Endometrial microvascular endothelial cells (primary cell): Measurements from ENCODE around the gene CREB3L2. TPM values are rescaled to one million over a fixed set of nuclear protein-coding genes. Genes with fewer than 3 reads are reported as not detected.
"Not testable (repeated sequence)": the region's sequence is repeated elsewhere in the genome, so short reads cannot be mapped to it uniquely, and the experiment has no call there.

ENCODE experiments used
- in situ Hi-C: cut with HindIII; loops from 2 replicates; pipeline ENCODE4 v1.10.0; 2017; ENCODE audit warnings: low sequenced_read_pairs, low pct_unique_long_range_greater_than_20kb; ENCODE audit errors: inconsistent ontology term
- total RNA-seq: library from RNA; depleted of rRNA; stranded (reverse); fragments of >200 nt; gene quantifications from one replicate; pipeline ENCODE4 v1.2.3, GENCODE V29; 2015; ENCODE audit errors: inconsistent ontology term

The CREB3L2 gene, protein sequence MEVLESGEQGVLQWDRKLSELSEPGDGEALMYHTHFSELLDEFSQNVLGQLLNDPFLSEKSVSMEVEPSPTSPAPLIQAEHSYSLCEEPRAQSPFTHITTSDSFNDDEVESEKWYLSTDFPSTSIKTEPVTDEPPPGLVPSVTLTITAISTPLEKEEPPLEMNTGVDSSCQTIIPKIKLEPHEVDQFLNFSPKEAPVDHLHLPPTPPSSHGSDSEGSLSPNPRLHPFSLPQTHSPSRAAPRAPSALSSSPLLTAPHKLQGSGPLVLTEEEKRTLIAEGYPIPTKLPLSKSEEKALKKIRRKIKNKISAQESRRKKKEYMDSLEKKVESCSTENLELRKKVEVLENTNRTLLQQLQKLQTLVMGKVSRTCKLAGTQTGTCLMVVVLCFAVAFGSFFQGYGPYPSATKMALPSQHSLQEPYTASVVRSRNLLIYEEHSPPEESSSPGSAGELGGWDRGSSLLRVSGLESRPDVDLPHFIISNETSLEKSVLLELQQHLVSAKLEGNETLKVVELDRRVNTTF
- total RNA-seq: 38.9 TPM

DNA sequence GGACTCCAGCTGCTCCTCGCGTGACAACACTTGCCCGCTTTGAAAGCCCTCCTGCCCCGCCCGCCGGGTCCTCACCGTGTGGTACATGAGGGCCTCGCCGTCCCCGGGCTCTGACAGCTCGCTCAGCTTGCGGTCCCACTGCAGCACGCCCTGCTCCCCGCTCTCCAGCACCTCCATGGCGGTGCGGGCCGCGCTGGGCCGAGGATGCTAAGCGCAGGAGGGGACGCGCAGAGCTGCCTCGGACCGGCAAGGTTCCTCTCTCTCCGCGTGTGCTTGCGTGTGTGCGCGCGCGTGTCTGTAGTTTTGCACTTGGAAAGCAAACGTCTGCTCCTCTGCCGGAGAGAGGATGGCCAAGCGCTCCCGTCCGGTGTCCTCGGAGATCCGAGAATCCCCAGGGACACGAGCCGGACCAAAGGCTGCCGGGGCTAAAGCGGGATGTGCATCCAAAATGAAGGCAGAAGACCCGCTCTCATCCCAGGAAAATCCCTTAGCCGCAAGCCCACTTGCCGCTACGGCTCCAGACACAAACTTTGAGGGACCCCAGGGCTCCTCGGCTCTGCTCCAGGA, at the start of gene CREB3L2:
TSS of gene CREB3L2 (minus strand) at position 558 of the 567 bp plus-strand sequence. CDS start at position 177, 381 bp downstream.
- in situ Hi-C loops: no loop called here

DNA sequence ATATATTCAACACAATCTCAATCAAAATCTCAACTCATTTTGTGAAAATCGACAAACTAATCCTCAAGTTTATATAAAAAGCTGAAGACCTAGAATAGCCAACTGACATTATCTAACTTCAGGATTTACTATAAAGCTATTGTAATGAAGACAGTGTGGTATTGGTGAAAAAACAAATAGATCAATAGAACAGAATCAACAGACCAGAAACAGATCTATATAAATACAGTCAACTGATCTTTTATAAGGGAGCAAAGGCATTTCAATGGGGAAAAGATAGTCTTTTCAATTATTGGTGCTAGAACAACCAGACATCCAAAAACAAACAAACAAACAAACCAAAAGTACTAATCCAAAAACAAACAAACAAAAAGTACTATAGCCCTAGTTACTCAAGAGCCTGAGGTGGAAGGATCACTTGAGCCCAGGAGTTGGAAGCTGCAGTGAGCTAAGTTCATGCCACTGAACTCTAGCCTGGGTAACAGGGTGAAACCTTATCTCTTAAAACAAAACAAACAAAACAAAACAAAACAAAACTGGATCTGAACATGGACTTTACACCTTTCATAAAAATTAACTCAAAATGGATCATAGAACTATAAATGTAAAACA, 47.7 kb upstream of the CREB3L2 start:
- in situ Hi-C loops: no loop called here

DNA sequence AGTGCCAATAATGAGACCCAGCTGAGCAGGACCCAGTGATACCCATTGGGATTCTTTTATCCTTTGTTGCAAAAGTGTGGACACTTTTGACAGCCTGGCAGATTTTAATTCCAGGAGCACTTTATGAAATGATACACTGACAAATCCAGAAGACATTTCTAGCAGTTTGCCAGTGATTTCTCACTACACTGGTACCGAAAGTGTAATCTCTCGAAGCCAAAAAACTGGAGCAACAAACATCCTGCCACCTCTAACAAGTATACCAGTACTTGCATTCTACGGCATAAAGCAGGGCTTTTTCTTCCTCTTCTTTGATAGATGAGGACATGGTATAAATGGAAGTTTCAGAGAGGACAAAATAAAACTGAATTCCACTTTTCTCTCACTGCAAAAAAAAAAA, 46.0 kb upstream of the CREB3L2 start:
- in situ Hi-C loops: no loop called here

DNA sequence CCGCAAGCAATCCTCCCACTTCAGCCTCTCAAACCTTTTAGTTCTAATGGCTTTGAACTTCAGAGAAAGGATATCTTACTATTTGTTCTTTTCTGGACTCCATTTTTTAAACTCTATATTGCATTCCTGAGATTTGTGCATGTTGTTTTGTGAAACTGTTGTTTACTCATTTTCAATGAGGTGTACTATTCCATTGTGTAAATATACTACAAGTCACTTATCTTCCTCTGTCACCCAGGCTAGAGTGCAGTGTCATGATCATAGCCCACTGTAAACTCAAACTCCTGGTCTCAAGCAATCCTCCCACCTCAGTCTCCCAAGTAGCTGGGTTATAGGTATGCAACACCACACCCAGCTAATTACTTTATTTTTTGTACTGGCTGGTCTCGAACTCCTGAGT, 43.0 kb upstream of the CREB3L2 start:
- in situ Hi-C loops: no loop called here

DNA sequence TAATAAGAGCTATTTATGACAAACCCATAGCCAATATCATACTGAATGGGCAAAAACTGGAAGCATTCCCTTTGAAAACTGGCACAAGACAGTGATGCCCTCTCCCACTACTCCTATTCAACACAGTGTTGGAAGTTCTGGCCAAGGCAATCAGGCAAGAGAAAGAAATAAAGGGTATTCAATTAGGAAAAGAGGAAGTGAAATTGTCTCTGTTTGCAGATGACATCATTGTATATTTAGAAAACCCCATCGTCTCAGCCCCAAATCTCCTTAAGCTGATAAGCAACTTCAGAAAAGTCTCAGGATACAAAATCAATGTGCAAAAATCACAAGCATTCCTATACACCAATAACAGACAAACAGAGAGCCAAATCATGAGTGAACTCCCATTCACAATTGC, 38.2 kb upstream of the CREB3L2 start:
- in situ Hi-C loops: not testable (repeated sequence)

DNA sequence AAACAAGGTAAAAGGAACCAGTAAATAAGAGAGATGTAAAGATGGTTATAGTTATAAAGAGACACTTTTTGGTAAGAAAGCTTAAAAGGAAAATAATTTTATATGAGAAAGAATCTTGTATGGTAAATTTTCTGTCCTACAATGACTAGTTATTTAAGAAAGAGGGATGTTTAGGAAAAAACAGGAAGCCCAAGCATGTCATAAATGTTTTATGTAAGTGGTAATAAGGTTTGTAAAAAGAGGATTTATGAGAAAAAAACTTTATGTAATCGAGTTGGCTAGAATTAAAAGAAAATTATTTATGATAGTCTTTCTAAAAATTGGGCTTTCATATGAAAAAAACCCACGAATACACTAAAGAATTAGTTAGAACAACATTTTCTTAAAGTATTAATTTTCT, 34.2 kb upstream of the CREB3L2 start:
- in situ Hi-C loops: no loop called here

DNA sequence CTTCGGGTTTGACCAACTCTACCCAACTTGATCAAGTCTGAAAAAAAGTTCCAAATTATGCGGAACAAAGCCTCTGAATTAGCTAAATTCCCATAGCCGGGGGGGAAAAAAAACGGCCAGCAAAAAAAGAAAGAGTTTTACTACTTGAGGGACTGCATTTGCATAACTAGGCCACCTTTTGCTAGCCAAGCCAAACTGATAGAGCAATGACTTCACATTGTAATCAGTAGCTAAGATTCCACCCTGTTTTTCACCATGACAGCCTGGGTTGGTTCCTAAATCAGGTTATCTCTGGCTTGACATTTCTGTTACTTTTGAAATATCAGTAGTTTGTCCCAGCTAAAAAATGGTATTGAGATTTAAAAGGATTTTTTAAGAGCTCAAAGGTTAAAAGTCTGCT, 31.4 kb upstream of the CREB3L2 start:
- in situ Hi-C loops: no loop called here

DNA sequence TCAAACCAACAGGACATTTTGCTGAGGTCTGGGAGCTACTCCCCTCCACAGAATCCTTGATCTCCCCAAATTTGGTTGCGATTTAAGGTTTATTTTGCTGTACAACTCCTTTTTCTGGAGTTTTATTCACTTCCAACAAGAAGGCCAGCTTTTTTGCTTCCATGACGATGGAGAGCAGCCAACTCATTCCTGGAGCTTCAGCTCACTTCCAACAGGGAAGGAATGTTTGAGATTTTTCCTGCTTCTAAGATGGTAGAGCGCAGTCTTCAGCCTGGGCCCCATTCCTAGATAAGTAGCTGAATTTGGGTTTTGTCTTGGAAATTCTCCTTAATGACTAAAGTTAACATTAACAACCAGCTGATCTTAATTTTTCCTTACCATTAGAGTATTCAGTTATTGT, 30.9 kb upstream of the CREB3L2 start:
- in situ Hi-C loops: no loop called here

DNA sequence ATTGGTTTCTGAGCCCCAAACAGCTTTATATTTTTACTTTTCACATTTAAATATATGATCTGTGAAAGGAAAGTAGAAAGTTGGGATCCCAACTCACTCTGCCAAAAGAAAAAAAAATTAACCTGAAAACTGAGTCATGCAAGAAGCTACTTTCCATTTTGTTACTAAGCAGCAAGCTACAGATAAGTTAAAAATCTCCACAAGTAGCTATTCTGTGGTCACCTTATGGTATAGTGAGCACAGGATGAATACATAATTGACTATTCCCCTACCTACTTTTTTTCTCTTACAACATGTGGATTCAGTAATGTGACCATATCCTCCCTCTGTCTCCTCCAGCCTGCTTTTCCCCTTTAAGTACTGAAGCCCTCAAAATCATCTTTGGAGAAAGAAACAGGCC, 30.3 kb upstream of the CREB3L2 start:
- in situ Hi-C loops: no loop called here

DNA sequence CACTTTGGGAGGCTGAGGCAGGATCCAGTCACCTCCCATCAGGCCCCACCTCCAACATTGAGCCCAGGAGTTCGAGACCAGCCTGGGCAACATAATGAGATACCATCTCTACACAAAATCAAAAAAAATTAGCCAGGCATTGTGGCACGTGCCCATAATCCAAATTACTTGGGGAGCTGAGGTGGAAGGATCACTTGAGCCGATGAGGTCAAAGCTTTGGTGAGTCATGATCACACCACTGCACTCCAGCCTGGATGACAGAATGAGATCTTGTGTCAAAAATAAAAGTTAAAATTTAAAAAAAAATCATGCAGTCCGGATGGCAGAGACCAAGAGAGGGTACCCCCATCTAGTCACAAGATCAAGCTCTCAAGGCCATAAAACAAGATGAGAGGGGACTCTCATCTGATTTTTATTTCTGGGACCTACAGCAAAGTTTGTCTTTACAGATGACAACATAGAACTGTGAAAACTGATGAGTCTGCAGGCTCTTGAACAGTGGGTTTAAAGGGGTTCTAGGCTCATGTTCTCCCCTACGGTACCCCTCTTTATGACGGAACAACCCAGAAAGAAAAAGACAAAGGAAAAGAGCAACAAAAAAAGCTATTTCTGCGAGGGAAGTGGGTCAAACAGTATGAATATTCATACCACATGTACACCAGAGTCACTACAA, 28.9 kb upstream of the CREB3L2 start:
- in situ Hi-C loops: no loop called here

DNA sequence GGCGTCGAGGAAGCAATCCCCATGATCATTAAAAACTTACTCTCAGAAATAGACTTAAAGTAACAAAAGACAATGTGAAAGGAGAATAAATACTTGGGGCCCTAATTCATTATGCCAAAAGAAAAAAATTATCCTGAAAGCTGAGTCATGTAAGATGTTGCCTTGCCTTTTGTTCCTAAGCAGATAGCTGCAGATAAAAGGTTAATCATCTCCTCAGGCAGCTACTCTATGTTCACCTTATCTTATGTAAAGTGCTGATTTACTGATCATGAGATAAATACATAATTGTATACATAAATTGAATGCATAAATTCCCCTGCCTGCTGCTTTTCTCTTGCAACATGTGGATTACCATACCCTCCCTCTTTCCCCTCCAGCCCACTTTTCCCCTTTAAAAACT, 28.1 kb upstream of the CREB3L2 start:
- in situ Hi-C loops: no loop called here

DNA sequence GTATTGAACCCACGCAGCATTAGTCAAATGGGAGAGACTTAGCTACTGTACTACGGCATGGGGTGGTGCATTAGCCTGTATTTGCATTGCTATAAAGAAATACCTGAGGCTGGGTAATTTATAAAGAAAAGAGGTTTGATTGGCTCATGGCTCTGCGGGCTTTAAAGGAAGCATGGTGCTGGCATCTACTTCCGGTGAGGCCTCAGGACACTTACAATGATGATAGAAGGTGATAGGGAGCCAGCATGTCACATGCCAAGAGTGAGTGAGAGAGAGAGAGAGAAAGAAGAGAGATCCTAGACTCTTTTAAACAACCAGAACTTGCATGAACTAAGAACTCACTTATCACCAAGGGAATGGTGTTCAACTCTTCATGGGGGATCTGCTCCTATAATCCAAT, 27.2 kb upstream of the CREB3L2 start:
- in situ Hi-C loops: no loop called here

DNA sequence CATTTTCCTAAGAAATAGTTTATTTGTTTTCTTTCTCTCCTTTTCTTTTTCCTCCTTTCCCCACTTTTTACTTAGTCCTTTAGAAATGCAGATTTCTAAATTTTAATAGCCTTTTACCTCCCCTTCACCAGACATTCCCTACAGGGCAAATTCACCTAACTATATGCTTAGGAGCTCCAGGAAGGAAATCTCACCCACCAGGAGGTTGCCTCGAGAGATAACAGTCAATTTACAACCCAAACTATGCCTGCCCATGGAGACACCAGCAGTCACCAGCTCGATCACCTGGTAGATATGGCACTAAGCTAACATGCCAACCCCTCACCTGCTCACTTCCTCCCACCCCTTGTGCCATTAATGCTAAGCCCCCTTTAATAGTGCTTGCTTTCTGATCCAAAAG, 25.2 kb upstream of the CREB3L2 start:
- in situ Hi-C loops: no loop called here

DNA sequence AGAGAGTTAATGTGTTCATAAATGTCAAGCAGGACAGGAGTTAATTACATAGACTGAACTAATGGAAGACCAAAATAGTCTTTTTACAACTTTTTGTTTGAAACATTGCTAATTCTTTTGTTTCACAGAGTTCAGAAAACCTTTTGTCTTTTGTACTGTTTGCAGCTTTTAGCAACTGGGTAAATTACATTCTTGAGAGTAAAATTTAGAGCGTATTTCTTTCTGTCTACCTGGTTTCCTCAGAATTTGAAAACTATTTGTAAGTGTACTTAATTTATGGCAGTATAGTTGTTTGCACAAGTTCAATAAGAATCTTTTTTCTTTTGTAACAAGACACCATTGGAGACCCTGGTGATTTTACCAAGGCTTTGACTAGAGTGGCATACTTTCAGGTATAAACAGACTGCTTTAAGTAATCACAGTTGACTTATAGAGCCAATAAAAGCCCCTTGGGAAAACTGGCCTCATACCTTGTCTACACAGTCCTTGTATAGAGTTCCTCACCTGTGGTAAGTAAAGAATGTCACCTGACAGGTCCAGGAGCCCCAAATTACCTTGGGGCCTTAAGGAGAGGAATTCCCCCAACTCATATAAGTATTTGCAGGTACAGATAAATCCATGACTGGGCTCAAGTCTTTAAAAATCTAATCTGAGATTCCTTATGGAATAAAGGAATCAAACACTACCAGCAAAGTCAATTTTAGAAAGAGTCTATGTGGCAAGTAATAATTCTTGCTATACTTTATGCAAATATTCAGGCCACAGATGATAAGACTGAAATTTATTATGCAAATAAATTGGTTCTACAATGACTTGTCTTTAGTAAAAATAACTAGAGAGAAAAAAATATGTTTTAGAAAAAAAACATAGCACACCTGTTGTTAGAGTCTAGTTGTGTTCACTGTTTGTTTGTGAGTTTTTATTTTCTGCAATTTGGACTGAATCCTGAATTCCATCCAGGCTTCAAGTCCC, 23.6 kb upstream of the CREB3L2 start:
- in situ Hi-C loops: no loop called here

DNA sequence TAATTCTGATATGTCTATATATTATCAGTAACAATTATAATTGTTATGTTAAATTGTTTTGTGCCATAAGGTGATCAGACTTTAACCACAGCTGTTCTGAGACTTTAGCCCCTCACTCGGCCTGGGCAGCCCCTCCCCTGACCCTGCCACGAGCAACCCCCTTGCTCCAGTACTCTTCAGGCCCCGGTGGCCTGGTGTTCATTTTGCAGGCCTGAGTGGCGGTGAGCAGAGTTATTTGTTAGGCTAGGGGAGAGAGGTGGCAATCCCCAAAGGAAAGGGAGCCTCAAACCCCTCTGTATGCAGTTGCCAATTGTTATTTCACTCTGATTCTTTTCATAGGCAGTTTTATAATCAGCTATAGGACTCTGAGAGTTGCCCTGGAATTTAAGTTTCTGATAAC, 22.9 kb upstream of the CREB3L2 start:
- in situ Hi-C loops: no loop called here

DNA sequence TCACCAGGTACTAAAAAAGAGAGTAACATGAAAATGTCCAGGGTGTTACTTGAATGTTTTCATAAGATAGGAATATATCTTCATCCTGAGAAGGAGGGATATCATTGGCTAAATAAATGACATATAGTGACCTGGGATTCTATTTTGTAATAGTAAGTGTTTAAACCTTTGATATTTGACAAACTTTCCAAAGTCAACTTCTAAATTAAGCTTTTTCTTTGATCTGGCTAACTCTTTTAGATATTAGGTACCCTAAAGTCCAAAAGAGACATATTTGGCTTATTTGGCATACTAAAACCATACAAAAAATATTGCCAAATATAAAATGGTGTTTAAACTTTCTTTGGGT, 22.4 kb upstream of the CREB3L2 start:
- in situ Hi-C loops: no loop called here

DNA sequence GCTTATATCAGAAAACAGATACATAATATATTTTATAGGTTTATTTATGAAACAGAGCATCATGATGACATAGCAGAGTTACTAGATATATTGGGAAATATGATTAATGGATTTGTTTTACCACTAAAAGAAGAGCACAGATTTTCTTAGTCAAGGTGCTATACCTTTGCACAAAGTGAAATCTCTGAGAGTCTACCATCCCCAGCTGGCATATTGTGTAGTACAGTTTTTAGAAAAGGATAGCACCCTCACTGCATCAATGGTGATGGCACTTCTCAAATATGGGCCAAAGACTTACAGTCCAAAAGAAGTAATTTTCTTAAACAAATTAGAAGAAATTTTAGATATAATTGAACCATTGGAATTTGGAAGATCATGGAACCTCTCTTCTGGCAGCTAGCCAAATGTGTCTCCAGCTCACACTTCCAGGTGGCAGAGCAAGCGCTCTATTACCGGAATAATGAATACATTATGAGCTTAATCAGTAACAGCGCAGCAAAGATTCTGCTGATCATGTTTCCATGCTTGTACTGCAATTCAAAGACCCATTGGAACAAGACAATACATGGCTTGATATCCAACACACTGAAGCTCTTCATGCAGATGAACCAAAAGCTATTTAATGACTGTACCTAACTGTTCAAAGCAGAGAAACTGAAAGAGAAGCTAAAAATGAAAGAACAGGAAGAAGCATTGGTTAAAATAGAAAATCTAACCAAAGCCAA, 21.9 kb upstream of the CREB3L2 start:
- in situ Hi-C loops: no loop called here

DNA sequence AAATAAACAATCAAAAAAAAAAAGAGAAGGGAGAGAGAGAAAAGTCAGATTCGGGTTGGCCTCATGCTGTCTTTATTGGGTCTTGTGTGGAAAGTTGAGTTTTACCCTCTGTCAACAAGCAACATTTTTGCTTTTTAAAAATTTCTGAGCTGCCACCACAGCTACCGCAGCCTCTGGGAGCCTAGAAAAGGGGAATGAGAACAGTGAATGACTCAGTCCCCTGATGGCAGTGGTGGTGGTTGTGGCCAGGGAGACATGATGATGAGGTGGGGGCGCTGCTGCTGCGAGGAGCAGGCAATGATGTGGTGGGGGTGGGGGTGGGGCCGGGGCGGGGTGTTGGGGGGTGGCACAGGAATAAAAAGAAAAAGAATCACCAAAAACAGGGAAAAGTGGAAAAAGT, 20.0 kb upstream of the CREB3L2 start:
- in situ Hi-C loops: no loop called here
